GM21528 (cell line): ENCODE results near the gene KRTAP21-1.
"Not testable (repeated sequence)": the region's sequence is repeated elsewhere in the genome, so short reads cannot be mapped to it uniquely, and the experiment has no call there.

Source experiments
- ATAC-seq: cut with Tn5 transposase; IDR thresholded peaks from one replicate; pipeline ENCODE4 v1.9.1; 2021; ENCODE audit warnings: mild to moderate bottlenecking, moderate library complexity; ENCODE audit not compliant: unreplicated experiment, low FRiP score

Gene KRTAP21-1

GRCh38 chr21:30755328-30755727, at the start of gene KRTAP21-1:
TSS of gene KRTAP21-1 (minus strand) at chr21:30755428. CDS start at chr21:30755378, 50 bp downstream.
- not testable (repeated sequence) for ATAC-seq

GRCh38 chr21:30800605-30801004, 45.4 kb upstream of the KRTAP21-1 start:
- no peak for ATAC-seq

- ATAC-seq: no peak
Measured at GRCh38 chr21:30793581-30794314, 38.5 kb upstream of the KRTAP21-1 start.

GRCh38 chr21:30779249-30779648, 24.0 kb upstream of the KRTAP21-1 start:
- ATAC-seq: no peak

- no peak for ATAC-seq
Measured at GRCh38 chr21:30769724-30770431, 14.7 kb upstream of the KRTAP21-1 start.

- ATAC-seq: no peak
Measured at GRCh38 chr21:30760776-30761175, 5.5 kb upstream of the KRTAP21-1 start.

- ATAC-seq: no peak
Measured at GRCh38 chr21:30758306-30758705, 3.1 kb upstream of the KRTAP21-1 start.

- ATAC-seq: no peak
Measured at GRCh38 chr21:30747159-30747558, 8.1 kb downstream of the KRTAP21-1 start, which contains the start of gene KRTAP21-2. TSS of gene KRTAP21-2 (minus strand) at chr21:30747259. CDS start at chr21:30747202, 57 bp downstream.

- ATAC-seq: no peak
Measured at GRCh38 chr21:30740462-30740861, 14.8 kb downstream of the KRTAP21-1 start.

GRCh38 chr21:30733026-30733425, 22.2 kb downstream of the KRTAP21-1 start:
- ATAC-seq: no peak

- ATAC-seq: no peak
Measured at GRCh38 chr21:30726726-30727125, 28.5 kb downstream of the KRTAP21-1 start.

- no peak for ATAC-seq
Measured at GRCh38 chr21:30719401-30719800, 35.8 kb downstream of the KRTAP21-1 start.

- no peak for ATAC-seq
Measured at GRCh38 chr21:30718239-30718909, 36.9 kb downstream of the KRTAP21-1 start, which contains the start of gene KRTAP21-3. TSS of gene KRTAP21-3 (minus strand) at chr21:30718777. CDS start at chr21:30718759, 18 bp downstream.

GRCh38 chr21:30717105-30717504, 38.1 kb downstream of the KRTAP21-1 start:
- no peak for ATAC-seq

- ATAC-seq: no peak
Measured at GRCh38 chr21:30714946-30715345, 40.3 kb downstream of the KRTAP21-1 start.

GRCh38 chr21:30714456-30714855, 40.8 kb downstream of the KRTAP21-1 start:
- ATAC-seq: no peak

GRCh38 chr21:30713766-30714165, 41.5 kb downstream of the KRTAP21-1 start:
- no peak for ATAC-seq

GRCh38 chr21:30710499-30710898, 44.7 kb downstream of the KRTAP21-1 start:
- ATAC-seq: no peak

- ATAC-seq: no peak
Measured at GRCh38 chr21:30707409-30707808, 47.8 kb downstream of the KRTAP21-1 start.
